HL-60 (cell line): ENCODE data around the gene DMD.

Experiments used
- POLR2AphosphoS5 ChIP-seq: IDR thresholded peaks from 2 replicates; pipeline ENCODE4 v1.6.1; 2012; ENCODE audit warnings: low read depth
- REST ChIP-seq: IDR thresholded peaks from 2 replicates; pipeline ENCODE4 v1.6.1; 2012; ENCODE audit warnings: low read depth; ENCODE audit not compliant: insufficient replicate concordance
- TF ChIP-seq, protein P1 (sequence below): IDR thresholded peaks from one replicate; pipeline ENCODE4 v1.5.1; 2011; ENCODE audit warnings: low read length, control low read depth, inconsistent platforms; ENCODE audit not compliant: insufficient read depth

GRCh38 chrX:31670245-31670644, 1541.1 kb downstream of the DMD start:
- TF ChIP-seq REST, result no peak
- TF ChIP-seq, protein P1, sequence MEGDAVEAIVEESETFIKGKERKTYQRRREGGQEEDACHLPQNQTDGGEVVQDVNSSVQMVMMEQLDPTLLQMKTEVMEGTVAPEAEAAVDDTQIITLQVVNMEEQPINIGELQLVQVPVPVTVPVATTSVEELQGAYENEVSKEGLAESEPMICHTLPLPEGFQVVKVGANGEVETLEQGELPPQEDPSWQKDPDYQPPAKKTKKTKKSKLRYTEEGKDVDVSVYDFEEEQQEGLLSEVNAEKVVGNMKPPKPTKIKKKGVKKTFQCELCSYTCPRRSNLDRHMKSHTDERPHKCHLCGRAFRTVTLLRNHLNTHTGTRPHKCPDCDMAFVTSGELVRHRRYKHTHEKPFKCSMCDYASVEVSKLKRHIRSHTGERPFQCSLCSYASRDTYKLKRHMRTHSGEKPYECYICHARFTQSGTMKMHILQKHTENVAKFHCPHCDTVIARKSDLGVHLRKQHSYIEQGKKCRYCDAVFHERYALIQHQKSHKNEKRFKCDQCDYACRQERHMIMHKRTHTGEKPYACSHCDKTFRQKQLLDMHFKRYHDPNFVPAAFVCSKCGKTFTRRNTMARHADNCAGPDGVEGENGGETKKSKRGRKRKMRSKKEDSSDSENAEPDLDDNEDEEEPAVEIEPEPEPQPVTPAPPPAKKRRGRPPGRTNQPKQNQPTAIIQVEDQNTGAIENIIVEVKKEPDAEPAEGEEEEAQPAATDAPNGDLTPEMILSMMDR, result no peak
- TF ChIP-seq POLR2AphosphoS5, result no peak
